Adipocyte (in vitro differentiated cells): ENCODE data around the gene ZNF791.
"Not testable (repeated sequence)": the region's sequence is repeated elsewhere in the genome, so short reads cannot be mapped to it uniquely, and the experiment has no call there.

Experiments
- DNase-seq: peaks from one replicate; pipeline ENCODE4 v3.0.0-alpha.2; 2015; ENCODE audit warnings: low read depth
- H3K27me3 ChIP-seq: replicated peaks from 2 replicates; pipeline ENCODE4 v1.7.0; 2013; ENCODE audit warnings: mild to moderate bottlenecking, low read length, moderate library complexity; ENCODE audit not compliant: control insufficient read depth, insufficient read depth
- H3K36me3 ChIP-seq: 2 replicates; pipeline ENCODE4 v1.7.0; 2013; ENCODE audit warnings: low read length, mild to moderate bottlenecking, moderate library complexity; ENCODE audit not compliant: control insufficient read depth, insufficient read depth, severe bottlenecking
- H3K4me1 ChIP-seq: 2 replicates; pipeline ENCODE4 v1.7.0; 2013; ENCODE audit warnings: mild to moderate bottlenecking, low read length, moderate library complexity; ENCODE audit not compliant: control insufficient read depth, insufficient read depth
- H3K4me3 ChIP-seq: 2 replicates; pipeline ENCODE4 v1.7.0; 2013; ENCODE audit warnings: mild to moderate bottlenecking, low read length, moderate library complexity
- H3K9ac ChIP-seq: 2 replicates; pipeline ENCODE4 v1.7.0; 2013; ENCODE audit warnings: mild to moderate bottlenecking, low read length, moderate library complexity
- H3K9me3 ChIP-seq: 2 replicates; pipeline ENCODE4 v1.7.0; 2013; ENCODE audit warnings: mild to moderate bottlenecking, low read length, moderate library complexity; ENCODE audit not compliant: control insufficient read depth

ZNF791 gene

GRCh38 chr19:12610540-12611360, at the start of gene ZNF791, which contains the start of gene ZNF490:
TSS of gene ZNF791 (plus strand) at chr19:12610920. CDS start at chr19:12611080, 160 bp downstream.
TSS of gene ZNF490 (minus strand) at chr19:12610813. CDS start at chr19:12610680, 133 bp downstream.
- peak; percentile 100 for DNase-seq
- Histone ChIP-seq H3K9me3 (no peaks in the 10 kb centered on the region), H3K4me1 (peaks cover 13% of the 10 kb centered on the region), H3K9ac (peak within 1 kb of the TSS; percentile 99), H3K36me3 (peaks cover 32% of the 10 kb centered on the region), H3K27me3 (no peaks in the 10 kb centered on the region), H3K4me3 (peak within 1 kb of the TSS; percentile 91)

GRCh38 chr19:12564016-12564664, 46.6 kb upstream of the ZNF791 start:
- peak; percentile 96 for DNase-seq
- no peaks in the 10 kb centered on the region for H3K27me3 ChIP-seq
- H3K4me3 ChIP-seq, result no peak overlapping the region
- H3K9me3 ChIP-seq, result no peaks in the 10 kb centered on the region
- no peak overlapping the region for H3K9ac ChIP-seq
- peaks cover 9% of the 10 kb centered on the region for H3K4me1 ChIP-seq
- no peaks in the 10 kb centered on the region for H3K36me3 ChIP-seq

- H3K9ac ChIP-seq, H3K36me3 ChIP-seq, H3K4me3 ChIP-seq, H3K9me3 ChIP-seq, DNase-seq, H3K27me3 ChIP-seq, H3K4me1 ChIP-seq: not testable (repeated sequence)
These were observed 44.3 kb upstream of the ZNF791 start for GRCh38 chr19:12566380-12566779.

GRCh38 chr19:12567951-12568350, 42.8 kb upstream of the ZNF791 start:
- DNase-seq, result peak; percentile 60
- H3K4me1 ChIP-seq, result peaks cover 9% of the 10 kb centered on the region
- H3K9me3 ChIP-seq, result no peaks in the 10 kb centered on the region
- H3K9ac ChIP-seq, result peak overlapping the region; percentile 14
- H3K36me3 ChIP-seq, result no peaks in the 10 kb centered on the region
- H3K27me3 ChIP-seq, result no peaks in the 10 kb centered on the region
- H3K4me3 ChIP-seq, result no peak overlapping the region

GRCh38 chr19:12574036-12574435, 36.7 kb upstream of the ZNF791 start:
- no peak for DNase-seq

GRCh38 chr19:12578641-12579040, 32.1 kb upstream of the ZNF791 start:
- no peak for DNase-seq
- H3K27me3 ChIP-seq, result no peaks in the 10 kb centered on the region
- H3K36me3 ChIP-seq, result peaks cover 56% of the 10 kb centered on the region

More at GRCh38 chr19:12574036-12574435, 36.7 kb upstream of the ZNF791 start:
- no peaks in the 10 kb centered on the region for H3K27me3 ChIP-seq
- H3K4me3 ChIP-seq, result no peak overlapping the region
- no peak overlapping the region for H3K9ac ChIP-seq
- H3K36me3 ChIP-seq, result peaks cover 20% of the 10 kb centered on the region
- peaks cover 7% of the 10 kb centered on the region for H3K9me3 ChIP-seq
- no peaks in the 10 kb centered on the region for H3K4me1 ChIP-seq

GRCh38 chr19:12580180-12580694, 30.5 kb upstream of the ZNF791 start:
- peak; percentile 39 for DNase-seq
- H3K9ac ChIP-seq, result no peak overlapping the region
- peaks cover 43% of the 10 kb centered on the region for H3K9me3 ChIP-seq
- H3K4me1 ChIP-seq, result no peaks in the 10 kb centered on the region
- H3K4me3 ChIP-seq, result peak overlapping the region; percentile 69
- H3K36me3 ChIP-seq, result peaks cover 56% of the 10 kb centered on the region
- no peaks in the 10 kb centered on the region for H3K27me3 ChIP-seq

More at GRCh38 chr19:12578641-12579040, 32.1 kb upstream of the ZNF791 start:
- H3K9ac ChIP-seq, result no peak overlapping the region
- H3K4me1 ChIP-seq, result no peaks in the 10 kb centered on the region
- H3K4me3 ChIP-seq, result no peak overlapping the region
- peaks cover 43% of the 10 kb centered on the region for H3K9me3 ChIP-seq

- Histone ChIP-seq H3K4me1 (no peaks in the 10 kb centered on the region), H3K4me3 (peak overlapping the region; percentile 69), H3K27me3 (no peaks in the 10 kb centered on the region), H3K9ac (no peak overlapping the region), H3K9me3 (peaks cover 43% of the 10 kb centered on the region), H3K36me3 (peaks cover 56% of the 10 kb centered on the region)
- DNase-seq, result no peak
These were observed 29.6 kb upstream of the ZNF791 start for GRCh38 chr19:12581100-12581499.

GRCh38 chr19:12596485-12596884, 14.2 kb upstream of the ZNF791 start:
- H3K9ac ChIP-seq, result no peak overlapping the region
- H3K4me3 ChIP-seq, result no peak overlapping the region
- DNase-seq, result no peak

GRCh38 chr19:12596927-12597548, 13.7 kb upstream of the ZNF791 start:
- Histone ChIP-seq H3K4me3 (no peak overlapping the region), H3K27me3 (no peaks in the 10 kb centered on the region), H3K9me3 (no peaks in the 10 kb centered on the region), H3K4me1 (no peaks in the 10 kb centered on the region), H3K9ac (no peak overlapping the region), H3K36me3 (peaks cover 33% of the 10 kb centered on the region)
- DNase-seq, result no peak

More at GRCh38 chr19:12596485-12596884, 14.2 kb upstream of the ZNF791 start:
- Histone ChIP-seq H3K36me3 (peaks cover 33% of the 10 kb centered on the region), H3K9me3 (no peaks in the 10 kb centered on the region), H3K27me3 (no peaks in the 10 kb centered on the region), H3K4me1 (no peaks in the 10 kb centered on the region)

GRCh38 chr19:12597594-12597993, 13.1 kb upstream of the ZNF791 start:
- Histone ChIP-seq H3K9ac (no peak overlapping the region), H3K36me3 (peaks cover 37% of the 10 kb centered on the region), H3K9me3 (no peaks in the 10 kb centered on the region), H3K27me3 (no peaks in the 10 kb centered on the region), H3K4me3 (no peak overlapping the region), H3K4me1 (no peaks in the 10 kb centered on the region)
- DNase-seq, result no peak
